GM21825 (cell line): ENCODE data around the gene TOP2A.

Source experiments
- ATAC-seq: cut with Tn5 transposase; IDR thresholded peaks from one replicate; pipeline ENCODE4 v1.9.1; 2021; ENCODE audit warnings: mild to moderate bottlenecking, moderate library complexity; ENCODE audit not compliant: unreplicated experiment

Gene TOP2A

DNA sequence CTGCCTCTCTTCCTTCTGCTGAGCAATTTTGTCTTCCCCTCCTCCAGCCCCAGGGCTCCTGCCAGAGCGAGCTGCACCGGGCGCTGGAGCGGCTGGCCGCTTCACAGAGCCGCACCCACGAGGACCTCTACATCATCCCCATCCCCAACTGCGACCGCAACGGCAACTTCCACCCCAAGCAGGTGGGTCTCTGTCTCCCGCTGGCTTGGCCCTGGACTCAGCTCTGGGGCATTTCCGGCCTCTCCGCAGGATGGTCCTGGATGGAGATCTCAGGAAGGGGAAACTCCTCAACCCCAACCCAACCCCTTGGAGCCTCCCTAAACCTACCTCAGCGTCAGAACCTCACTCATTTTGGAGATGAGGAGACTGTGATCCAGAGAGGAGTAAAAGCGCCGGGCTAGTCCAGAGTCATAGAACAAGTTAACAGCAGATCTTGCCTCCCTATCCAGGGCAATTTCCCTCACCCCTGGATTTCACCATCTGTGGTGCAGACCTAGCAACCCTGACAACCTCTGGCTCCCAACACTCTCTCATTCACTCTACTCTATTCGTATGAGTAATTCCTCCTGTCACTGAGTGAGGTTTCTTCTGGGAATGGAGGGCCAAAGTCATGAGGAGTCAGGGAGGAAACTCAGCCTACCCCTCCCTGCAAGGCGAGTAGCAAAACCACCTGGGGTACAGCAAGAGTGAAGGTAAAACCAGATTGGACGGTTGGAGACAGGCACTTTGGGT is 36.4 kb upstream of the TOP2A start:
- no peak for ATAC-seq

DNA sequence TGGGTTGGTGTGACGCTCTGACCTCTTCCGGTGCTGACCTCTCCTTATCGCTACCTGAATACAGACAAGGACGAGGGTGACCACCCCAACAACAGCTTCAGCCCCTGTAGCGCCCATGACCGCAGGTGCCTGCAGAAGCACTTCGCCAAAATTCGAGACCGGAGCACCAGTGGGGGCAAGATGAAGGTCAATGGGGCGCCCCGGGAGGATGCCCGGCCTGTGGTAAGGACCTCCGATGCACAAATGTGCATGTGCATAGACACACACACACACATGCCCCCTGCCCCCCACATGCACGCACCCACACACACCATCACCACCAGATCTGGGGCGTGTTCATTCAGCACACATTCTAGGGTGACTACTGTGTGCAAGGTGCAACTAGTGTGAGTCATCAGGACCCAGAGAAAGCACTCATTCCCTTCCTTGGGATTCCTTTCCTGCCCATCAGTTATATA is 35.3 kb upstream of the TOP2A start:
- no peak for ATAC-seq

DNA sequence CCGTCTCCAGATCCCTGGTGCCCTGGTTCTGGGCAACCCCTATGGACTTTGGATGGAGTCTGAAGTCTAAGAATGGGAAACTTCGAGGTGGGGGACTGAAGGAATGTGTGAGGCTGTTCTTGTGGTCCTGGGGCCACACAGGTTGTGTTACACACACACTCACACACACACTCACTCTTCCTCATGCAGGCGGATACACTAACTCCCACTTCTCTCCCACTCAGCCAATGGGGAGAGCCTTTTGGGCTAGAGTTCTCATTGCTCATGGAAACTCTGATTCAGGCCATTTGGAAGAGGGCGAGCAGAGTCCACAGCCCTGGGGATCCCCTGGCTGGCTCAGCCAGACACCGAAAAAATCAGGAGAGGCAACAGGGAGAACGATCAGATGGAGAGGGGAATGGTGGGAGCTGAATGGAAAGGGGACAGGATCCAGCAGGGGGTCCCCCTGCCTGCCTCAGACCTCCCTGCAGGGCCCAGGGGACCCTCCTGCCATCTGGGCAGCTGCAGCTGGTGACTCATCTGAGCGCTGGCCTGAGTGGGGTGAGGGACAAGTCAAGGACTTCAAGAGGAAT is 34.6 kb upstream of the TOP2A start:
- ATAC-seq = no peak

DNA sequence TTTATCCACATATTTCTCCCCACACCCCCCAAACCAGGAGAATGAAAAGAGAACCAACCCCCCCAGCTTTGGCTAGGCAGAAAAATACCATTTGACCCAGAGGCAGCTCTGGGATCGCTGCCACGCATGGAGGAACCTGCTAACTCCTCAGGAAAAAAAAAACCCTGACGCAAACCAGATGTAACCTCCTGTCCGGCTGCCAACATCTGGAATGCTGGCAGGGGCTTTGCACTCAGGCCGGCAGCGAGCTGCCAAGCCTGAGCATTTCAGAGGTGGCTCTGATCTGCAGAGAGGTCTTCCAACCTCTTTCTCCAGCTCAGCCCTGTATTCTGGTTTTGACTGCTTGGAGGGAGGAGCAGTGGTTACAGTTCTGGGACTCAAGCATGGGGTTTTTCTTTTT is 33.7 kb upstream of the TOP2A start:
- ATAC-seq = no peak

DNA sequence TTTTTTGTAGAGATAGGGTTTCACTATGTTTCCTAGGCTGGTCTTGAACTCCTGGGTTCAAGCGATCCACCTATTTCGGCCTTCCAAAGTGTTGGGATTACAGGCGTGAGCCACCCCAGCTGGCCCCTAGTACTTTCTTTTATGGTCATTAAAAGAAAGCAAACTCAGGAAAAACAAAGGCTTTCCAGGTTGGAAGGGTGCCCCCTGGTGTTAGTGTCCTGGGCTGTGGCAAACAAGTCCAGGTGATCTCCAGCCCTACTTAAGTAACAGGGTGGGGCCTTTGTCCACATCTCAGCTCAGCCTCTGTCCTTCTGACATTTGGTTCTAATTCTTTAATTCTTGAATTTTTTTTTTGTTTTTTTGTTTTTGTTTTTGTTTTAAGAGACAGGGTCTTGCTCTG is 32.5 kb upstream of the TOP2A start:
- no peak for ATAC-seq

GRCh38 chr17:40448639-40449261 is 31.1 kb upstream of the TOP2A start:
- no peak for ATAC-seq

GRCh38 chr17:40448213-40448638 is 30.5 kb upstream of the TOP2A start:
- no peak for ATAC-seq

GRCh38 chr17:40447806-40448205 is 30.1 kb upstream of the TOP2A start:
- no peak for ATAC-seq

- no peak for ATAC-seq
Measured at GRCh38 chr17:40447148-40447644, 29.5 kb upstream of the TOP2A start.

DNA sequence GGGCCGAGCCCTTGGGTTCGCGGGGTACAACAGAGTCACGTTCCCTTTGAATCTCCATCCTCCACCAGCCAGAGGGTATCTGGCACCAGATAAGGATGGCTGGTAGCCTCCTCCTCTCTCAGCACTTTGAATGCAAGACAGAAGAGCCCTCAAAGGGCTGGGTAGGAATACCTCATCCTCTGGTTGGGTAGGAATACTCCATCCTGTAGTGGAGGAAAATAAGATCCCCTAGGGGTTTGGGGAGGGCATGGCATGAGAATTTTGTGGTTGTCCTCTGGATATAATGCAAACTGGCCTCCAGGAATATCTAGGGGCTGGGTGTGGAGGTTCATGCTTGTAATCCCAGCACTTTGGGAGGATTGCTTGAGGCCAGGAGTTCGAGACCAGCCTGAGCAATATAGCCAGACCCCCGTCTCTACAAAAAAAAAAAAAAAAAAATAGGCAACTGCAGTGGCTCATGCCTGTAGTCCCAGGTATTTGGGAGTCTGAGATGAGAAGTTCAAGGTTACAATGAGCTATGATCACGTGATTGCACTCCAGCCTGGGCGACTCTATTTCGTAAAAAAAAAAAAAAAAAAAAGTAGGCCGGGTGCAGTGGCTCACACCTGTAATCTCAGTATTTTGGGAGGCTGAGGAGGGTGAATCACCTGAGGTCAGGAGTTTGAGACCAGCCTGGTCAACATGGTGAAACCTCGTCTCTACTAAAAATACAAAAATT is 28.2 kb upstream of the TOP2A start:
- no peak for ATAC-seq

GRCh38 chr17:40443988-40444899 is 26.5 kb upstream of the TOP2A start:
- ATAC-seq = no peak

- ATAC-seq = no peak
Measured at GRCh38 chr17:40443196-40443987, 25.7 kb upstream of the TOP2A start, which contains the start of gene IGFBP4. TSS of gene IGFBP4 (plus strand) at chr17:40443450. CDS start at chr17:40443736, 286 bp downstream.

DNA sequence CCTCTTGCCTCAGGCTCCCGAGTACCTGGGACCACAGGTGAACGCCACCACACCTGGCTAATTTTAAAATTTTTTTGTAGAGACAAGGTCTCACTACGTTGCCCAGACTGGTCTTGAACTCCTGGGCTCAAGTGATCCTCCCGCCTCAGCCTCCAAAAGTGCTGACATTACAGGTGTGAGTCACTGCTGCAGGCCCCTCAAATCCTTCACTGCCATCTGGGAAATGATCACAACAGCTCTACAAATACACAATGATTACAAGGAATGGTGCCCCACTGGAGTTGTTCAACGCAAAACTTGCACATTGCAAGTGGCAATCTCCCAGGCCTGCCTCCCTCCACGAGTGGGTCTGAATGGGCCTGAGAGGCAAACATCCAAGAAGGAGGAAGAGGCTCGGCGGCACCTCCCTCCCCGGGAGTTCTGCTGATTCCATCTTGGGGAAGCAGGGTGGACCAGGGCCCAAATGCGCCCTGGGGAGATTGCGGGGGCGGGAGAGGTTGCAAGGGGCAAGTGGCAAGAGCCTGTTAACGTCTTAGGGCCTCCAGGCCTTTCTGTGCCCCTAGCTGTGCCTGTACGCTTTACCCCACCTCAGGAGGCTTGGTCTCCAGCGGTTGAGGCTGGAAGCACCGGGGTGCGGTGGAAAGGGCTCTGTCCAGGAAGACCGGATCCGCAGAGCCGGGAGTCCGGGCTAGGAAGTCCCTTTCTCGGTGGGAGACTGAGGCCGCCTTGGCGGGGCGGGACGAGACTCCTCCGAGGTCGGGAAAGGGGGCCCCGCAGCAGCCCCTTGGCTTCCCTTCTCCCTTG is 24.9 kb upstream of the TOP2A start:
- ATAC-seq = no peak

DNA sequence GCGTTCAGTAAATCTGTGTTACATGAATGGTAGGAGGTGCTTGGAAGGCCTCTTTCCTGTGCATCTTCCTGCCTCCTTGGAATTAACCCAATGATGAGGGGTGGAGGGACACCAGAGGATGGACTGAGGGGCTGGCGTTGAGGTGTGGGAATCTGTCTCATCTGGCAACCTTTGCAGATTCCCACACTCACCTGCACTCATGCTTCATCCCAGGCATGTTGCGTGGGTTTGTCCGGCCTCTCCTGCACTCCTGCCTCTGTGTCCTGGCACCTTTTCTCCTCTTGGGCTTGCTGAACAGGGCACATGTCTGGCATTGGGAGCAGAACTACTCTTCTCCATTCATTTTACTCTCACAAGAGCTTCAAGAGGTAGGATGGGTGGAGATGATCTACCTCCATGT is 22.5 kb upstream of the TOP2A start:
- no peak for ATAC-seq

- no peak for ATAC-seq
Measured at GRCh38 chr17:40437095-40437732, 19.5 kb upstream of the TOP2A start.

- ATAC-seq = no peak
Measured at GRCh38 chr17:40436636-40437035, 18.9 kb upstream of the TOP2A start.

- ATAC-seq = no peak
Measured at GRCh38 chr17:40433551-40434415, 16.1 kb upstream of the TOP2A start.
